ENCODE results near the gene SYNGAP1. TPM values are rescaled to one million over a fixed set of nuclear protein-coding genes. Genes with fewer than 3 reads are reported as not detected.
"Not testable (repeated sequence)": the region's sequence is repeated elsewhere in the genome, so short reads cannot be mapped to it uniquely, and the experiment has no call there.

SYNGAP1 gene
- total and polyA plus RNA-seq, 12 donors: 3.1 to 10.2 (median 5.7) TPM

DNA sequence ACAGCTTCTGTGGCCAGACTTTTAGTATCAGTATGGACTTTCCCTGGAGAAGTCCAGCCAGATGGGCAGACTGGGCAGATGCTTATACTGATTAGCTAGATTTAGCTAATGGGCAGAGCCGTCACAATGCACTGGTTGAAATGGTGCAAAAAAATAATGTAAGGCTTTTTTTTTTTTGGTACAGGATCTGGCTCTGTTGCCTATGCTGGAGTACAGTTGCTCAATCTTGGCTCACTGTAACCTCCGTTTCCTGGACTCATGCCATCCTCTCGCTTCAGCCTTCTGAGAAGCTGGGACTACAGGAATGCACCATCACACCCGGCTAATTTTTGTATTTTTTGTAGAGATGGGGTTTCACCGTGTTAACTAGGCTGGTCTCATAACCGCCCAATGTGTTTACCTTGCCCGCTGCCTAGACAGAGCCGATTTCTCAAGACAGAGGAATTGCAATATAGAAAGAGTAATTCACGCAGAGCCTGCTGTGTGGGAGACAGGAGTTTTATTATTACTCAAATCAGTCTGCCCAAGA lies 44.7 kb upstream of the SYNGAP1 start:
- H3K36me3 ChIP-seq: no peaks in the 10 kb centered on the region
- H3K27ac ChIP-seq: peak overlapping the region in 8 of 10 donors; percentile 6 to 83 (median 28)
- H3K27me3 ChIP-seq: no peaks in the 10 kb centered on the region
- ATAC-seq: peak; percentile 67 to 95 (median 90)
- WGBS, 2 donors: 32 to 34% methylated on average over 9 of the region's 9 CpGs
- DNase-seq: peak; percentile 27 to 78
- H3K9me3 ChIP-seq: no peaks in the 10 kb centered on the region
- TF ChIP-seq, protein P1, sequence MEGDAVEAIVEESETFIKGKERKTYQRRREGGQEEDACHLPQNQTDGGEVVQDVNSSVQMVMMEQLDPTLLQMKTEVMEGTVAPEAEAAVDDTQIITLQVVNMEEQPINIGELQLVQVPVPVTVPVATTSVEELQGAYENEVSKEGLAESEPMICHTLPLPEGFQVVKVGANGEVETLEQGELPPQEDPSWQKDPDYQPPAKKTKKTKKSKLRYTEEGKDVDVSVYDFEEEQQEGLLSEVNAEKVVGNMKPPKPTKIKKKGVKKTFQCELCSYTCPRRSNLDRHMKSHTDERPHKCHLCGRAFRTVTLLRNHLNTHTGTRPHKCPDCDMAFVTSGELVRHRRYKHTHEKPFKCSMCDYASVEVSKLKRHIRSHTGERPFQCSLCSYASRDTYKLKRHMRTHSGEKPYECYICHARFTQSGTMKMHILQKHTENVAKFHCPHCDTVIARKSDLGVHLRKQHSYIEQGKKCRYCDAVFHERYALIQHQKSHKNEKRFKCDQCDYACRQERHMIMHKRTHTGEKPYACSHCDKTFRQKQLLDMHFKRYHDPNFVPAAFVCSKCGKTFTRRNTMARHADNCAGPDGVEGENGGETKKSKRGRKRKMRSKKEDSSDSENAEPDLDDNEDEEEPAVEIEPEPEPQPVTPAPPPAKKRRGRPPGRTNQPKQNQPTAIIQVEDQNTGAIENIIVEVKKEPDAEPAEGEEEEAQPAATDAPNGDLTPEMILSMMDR (IDR thresholded peaks at IDR 0.05): no peak
- no peak overlapping the region for H3K4me3 ChIP-seq
- intact Hi-C loops (cut with DNase I): no loop called here
- peaks cover 0 to 49% (median 13%) of the 10 kb centered on the region in 9 donors for H3K4me1 ChIP-seq

DNA sequence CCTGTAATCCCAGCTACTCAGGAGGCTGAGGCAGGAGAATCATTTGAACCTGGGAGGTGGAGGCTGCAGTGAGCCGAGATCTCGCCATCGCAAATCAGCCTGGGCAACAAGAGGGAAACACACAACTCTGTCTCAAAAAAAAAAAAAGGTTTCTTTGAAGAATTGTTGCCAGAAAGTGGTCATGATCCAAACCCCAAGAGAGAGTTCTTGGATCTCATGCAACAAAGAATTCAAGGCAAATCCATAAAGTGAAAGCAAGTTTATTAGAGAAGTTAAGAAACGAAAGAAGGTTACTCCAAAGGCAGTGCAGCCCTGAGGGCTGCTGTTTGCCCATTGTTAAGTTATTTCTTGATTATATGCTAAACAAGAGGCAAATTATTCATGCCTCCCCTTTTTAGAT lies 42.7 kb upstream of the SYNGAP1 start:
- TF ChIP-seq, protein P1 (IDR thresholded peaks at IDR 0.05): no peak
- no peak overlapping the region for H3K4me3 ChIP-seq
- intact Hi-C loops (cut with DNase I): no loop called here
- ATAC-seq: no peak
- H3K27me3 ChIP-seq: no peaks in the 10 kb centered on the region
- H3K4me1 ChIP-seq: peaks cover 0 to 49% (median 13%) of the 10 kb centered on the region in 9 donors
- no peak for DNase-seq
- H3K36me3 ChIP-seq: no peaks in the 10 kb centered on the region
- peak overlapping the region in 1 of 10 donors; percentile 34 for H3K27ac ChIP-seq
- no peaks in the 10 kb centered on the region for H3K9me3 ChIP-seq
- 61 to 82% methylated on average over 4 of the region's 4 CpGs for WGBS, 2 donors

DNA sequence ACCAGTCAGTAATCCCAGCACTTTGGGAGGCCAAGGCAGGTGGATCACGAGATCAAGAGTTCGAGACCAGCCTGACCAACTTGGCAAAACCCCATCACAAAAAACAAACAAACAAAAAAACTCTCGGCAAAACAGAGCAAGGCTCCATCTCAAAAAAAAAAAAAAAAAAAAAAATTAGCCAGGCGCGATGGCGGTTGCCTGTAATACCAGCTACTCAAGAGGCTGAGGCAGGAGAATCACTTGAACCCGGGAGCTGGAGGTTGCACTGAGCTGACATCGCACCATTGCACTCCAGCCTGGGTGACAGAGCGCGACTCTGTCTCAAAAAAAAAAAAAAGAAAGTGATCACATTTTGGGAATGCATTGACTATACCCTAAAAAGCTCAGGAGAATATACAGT lies 40.7 kb upstream of the SYNGAP1 start:
- intact Hi-C loops (cut with DNase I); H3K27ac ChIP-seq; H3K27me3 ChIP-seq; ATAC-seq; H3K4me3 ChIP-seq; H3K9me3 ChIP-seq; H3K36me3 ChIP-seq; DNase-seq: not testable (repeated sequence)
- WGBS, 2 donors: 94 to 97% methylated on average over 10 of the region's 10 CpGs
- peaks cover 0 to 35% (median 13%) of the 10 kb centered on the region in 9 donors for H3K4me1 ChIP-seq

DNA sequence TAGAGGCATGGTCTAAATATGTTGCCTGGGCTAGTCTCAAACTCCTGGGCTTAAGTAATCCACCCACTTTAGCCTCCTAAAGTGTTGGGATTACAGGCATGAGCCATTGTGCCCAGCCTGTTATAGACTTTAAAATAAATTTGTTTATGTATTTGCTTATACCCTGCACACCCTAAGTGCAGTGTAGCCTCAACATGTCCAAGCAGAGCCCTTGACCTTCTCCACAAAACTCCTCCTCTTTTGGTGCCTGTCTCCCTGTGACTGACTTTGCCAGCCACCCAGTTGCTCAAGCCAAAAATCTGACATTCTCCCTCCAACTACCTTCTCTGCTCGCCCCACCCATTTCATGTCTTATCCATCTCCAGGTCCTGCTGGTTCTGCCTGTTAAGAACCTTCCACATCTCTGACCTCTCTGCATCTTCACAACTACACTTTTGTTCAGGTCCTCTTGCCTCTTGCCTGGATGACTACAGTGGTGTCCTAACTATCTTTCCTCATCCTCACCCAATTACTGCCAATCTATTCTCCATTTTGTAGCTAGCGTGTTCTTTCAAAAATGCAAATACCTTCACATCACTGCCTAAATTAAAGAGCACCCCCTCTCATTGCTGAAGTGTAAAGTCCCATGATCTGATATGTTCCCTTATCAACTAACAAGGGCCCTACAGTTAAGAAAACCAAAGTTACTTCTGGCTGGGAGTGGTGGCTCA lies 39.4 kb upstream of the SYNGAP1 start:
- Histone ChIP-seq H3K4me3 (no peak overlapping the region), H3K27me3 (no peaks in the 10 kb centered on the region), H3K36me3 (no peaks in the 10 kb centered on the region), H3K9me3 (no peaks in the 10 kb centered on the region), H3K4me1 (peaks cover 0 to 22% (median 4%) of the 10 kb centered on the region in 9 donors), H3K27ac (no peak overlapping the region)
- WGBS, 2 donors: 92 to 93% methylated on average over 2 of the region's 2 CpGs
- ATAC-seq: no peak
- no peak for DNase-seq
- intact Hi-C loops (cut with DNase I): no loop called here
- TF ChIP-seq, protein P1 (IDR thresholded peaks at IDR 0.05): no peak
